Measurements from ENCODE around the gene CRYBA2.

CRYBA2 gene

GRCh38 chr2:218946621-218947020 lies 46.6 kb downstream of the CRYBA2 start:
- no peak for DNase-seq

DNA sequence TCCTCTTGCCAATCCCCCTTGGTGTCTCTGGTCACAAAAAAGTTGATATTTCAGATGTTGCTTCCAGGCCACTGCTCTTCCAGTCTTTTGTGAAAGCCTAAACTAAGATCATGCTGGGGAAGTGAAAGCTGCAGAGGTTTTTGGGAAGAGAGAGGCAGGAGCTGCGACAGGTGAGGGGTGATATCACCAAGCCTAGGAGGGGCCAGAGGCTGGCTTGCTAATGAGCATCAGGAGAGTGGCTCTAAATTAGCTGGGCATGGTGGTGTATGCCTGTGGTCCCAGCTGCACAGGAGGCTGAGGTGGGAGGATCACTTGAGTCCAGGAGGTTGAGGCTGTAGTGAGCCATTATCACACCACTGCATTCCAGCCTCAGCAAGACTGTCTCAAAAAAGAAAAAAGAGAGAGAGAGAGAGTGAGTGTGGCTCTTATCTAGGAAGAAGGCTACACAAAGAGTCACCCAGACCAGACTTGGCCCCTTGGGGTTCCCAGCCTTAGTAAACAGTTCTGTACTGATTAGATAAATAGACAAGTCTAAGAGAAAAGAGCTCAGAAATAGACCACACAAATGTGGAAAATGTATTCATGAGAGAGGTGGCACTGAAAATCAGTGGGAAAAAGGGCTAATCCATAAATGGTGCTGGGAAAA lies 48.3 kb downstream of the CRYBA2 start:
- no peak for DNase-seq

Data from activated CD8-positive, alpha-beta memory T cell treated with anti-CD3 and anti-CD28 coated beads, Interleukin-2, amount 50 U/mL, for 4 hours (primary cell).